Transverse colon (tissue), 4 donors: ENCODE measurements around the gene LCTL. TPM values are rescaled to one million over a fixed set of nuclear protein-coding genes. Genes with fewer than 3 reads are reported as not detected.

ENCODE experiments used
- DNase-seq: peaks from one replicate; pipeline ENCODE4 v3.0.0-alpha.2; 2019
- H3K27ac ChIP-seq, 4 donors: fragments of 200-600 bp; sonication (generic); 2 replicates each; pipeline ENCODE4 v1.5.1; 2016 to 2018; ENCODE audit warnings: inconsistent platforms in 4 of 4
- H3K27me3 ChIP-seq: fragments of 200-600 bp; sonication (generic); 2 replicates; pipeline ENCODE4 v1.5.1; 2017; ENCODE audit warnings: inconsistent platforms
- H3K36me3 ChIP-seq, 4 donors: fragments of 200-600 bp; sonication (generic); 2 replicates each; pipeline ENCODE4 v1.5.1; 2017 to 2019; ENCODE audit warnings: inconsistent platforms in 4 of 4
- H3K4me1 ChIP-seq, 4 donors: fragments of 200-600 bp; sonication (generic); 2 replicates each; pipeline ENCODE4 v1.5.1; 2017 to 2020; ENCODE audit warnings: inconsistent platforms in 4 of 4
- H3K4me3 ChIP-seq, 4 donors: fragments of 200-600 bp; sonication (generic); 1 replicate in 1 of 4; 2 replicates in 3 of 4; pipeline versions ENCODE4 v1.5.1 to v1.6.1; 2017 to 2019; ENCODE audit warnings: inconsistent platforms in 4 of 4
- H3K9me3 ChIP-seq, 2 donors: fragments of 200-600 bp; sonication (generic); 2 replicates each; pipeline ENCODE4 v1.5.1; 2017 to 2019; ENCODE audit warnings: inconsistent platforms in 2 of 2
- EP300 ChIP-seq: sonication (generic); formaldehyde crosslinking; IDR thresholded peaks from one replicate; pipeline ENCODE4 v1.6.1; 2017; ENCODE audit warnings: antibody characterized with exemption, low read depth
- POLR2A ChIP-seq: fragments of 450-650 bp; IDR thresholded peaks from one replicate; pipeline ENCODE4 v1.6.1; 2016; ENCODE audit warnings: antibody characterized with exemption, mild to moderate bottlenecking, moderate library complexity
- POLR2AphosphoS5 ChIP-seq, 3 donors: sonication (generic); formaldehyde crosslinking; IDR thresholded peaks; one replicate each; pipeline ENCODE4 v1.6.1; 2016; ENCODE audit warnings: antibody characterized with exemption in 3 of 3
- WGBS, 2 donors: methylation state at CpG; one replicate each; pipeline ENCODE4 v1.1.5; 2018; ENCODE audit warnings: low coverage in 1 of 2; 5-methylcytosine and 5-hydroxymethylcytosine counted together
- in situ Hi-C, 4 donors: fragments of 200-750 bp; cut with MboI; loops; one replicate each; pipeline versions ENCODE4 v1.15.0 to v1.15.1; 2017; ENCODE audit warnings: low sequenced_read_pairs in 3 of 4, low pct_ligation_motif_present in 1 of 4, low pct_unique_long_range_greater_than_20kb in 1 of 4
- intact Hi-C: fragments of 100-400 bp; cut with DNase I; formaldehyde crosslinking; loops from one replicate; pipeline ENCODE4 v1.15.1; 2023; ENCODE audit warnings: low total_unique reads
- total RNA-seq, 4 donors: library from RNA; depleted of rRNA; stranded (reverse); fragments of >200 nt; gene quantifications; one replicate each; pipeline ENCODE4 v1.1.0, GENCODE V29; 2016
- TF ChIP-seq, protein P1 (sequence below), 5 experiments: fragments of 200-600 bp in 3 of 5; fragments of 450-650 bp in 2 of 5; sonication (generic) in 3 of 5; IDR thresholded peaks; 1 replicate in 2 of 5; 2 replicates in 3 of 5; pipeline ENCODE4 v1.5.1; 2016 to 2017; ENCODE audit warnings: antibody characterized with exemption in 5 of 5, inconsistent platforms in 3 of 5, mild to moderate bottlenecking in 2 of 5, moderate library complexity in 1 of 5

The LCTL gene
- total RNA-seq, 4 donors from 2014 or later, result not detected

DNA sequence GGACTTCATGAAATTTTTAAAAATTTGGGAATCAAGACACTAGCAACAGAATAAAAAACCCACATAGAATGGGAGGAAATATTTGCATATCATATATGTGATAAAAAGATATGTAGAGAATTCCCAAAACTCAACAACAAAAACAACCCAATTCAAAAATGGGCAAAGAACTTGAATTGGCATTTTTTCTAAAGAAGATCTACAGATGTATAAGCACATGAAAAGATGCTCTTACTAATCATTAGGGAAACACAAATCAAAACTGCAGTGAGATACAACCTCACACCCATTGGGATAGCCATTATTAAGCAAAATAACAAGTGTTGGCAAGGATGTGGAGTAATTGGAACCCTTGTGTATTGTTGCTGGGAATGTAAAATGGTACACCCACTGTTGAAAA is 10.1 kb downstream of the LCTL start:
- no peak overlapping the region for H3K4me3 ChIP-seq
- intact Hi-C loops, result no loop called here
- no peak overlapping the region for H3K27ac ChIP-seq
- H3K36me3 ChIP-seq, result no peaks in the 10 kb centered on the region
- H3K9me3 ChIP-seq, result peaks cover 0 to 7% of the 10 kb centered on the region in 2 donors
- no peaks in the 10 kb centered on the region for H3K27me3 ChIP-seq
- no peaks in the 10 kb centered on the region for H3K4me1 ChIP-seq
- in situ Hi-C loops, result no loop called here
- DNase-seq, result no peak
- no peak for TF ChIP-seq POLR2AphosphoS5 (IDR thresholded peaks at IDR 0.05)
- TF ChIP-seq, protein P1, sequence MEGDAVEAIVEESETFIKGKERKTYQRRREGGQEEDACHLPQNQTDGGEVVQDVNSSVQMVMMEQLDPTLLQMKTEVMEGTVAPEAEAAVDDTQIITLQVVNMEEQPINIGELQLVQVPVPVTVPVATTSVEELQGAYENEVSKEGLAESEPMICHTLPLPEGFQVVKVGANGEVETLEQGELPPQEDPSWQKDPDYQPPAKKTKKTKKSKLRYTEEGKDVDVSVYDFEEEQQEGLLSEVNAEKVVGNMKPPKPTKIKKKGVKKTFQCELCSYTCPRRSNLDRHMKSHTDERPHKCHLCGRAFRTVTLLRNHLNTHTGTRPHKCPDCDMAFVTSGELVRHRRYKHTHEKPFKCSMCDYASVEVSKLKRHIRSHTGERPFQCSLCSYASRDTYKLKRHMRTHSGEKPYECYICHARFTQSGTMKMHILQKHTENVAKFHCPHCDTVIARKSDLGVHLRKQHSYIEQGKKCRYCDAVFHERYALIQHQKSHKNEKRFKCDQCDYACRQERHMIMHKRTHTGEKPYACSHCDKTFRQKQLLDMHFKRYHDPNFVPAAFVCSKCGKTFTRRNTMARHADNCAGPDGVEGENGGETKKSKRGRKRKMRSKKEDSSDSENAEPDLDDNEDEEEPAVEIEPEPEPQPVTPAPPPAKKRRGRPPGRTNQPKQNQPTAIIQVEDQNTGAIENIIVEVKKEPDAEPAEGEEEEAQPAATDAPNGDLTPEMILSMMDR (IDR thresholded peaks at IDR 0.05), result no peak
- TF ChIP-seq POLR2A, result no peak

DNA sequence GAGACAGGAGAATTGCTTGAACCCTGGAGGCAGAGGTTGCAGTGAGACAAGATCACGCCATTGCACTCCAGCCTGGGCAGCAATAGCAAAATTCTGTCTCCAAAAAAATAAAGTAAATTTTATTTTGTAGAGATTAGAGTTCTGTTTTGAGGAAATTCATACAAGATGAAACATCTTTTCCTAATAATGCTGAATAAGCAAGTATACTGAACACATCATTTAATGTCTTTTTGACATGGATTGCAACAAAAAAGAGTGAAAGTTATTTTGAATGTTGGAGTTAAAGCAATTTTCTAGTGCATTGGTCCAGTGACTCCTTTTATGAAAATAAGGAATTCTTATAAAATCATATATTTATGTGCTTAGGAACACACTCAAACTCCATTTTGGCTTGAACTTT is 20.5 kb downstream of the LCTL start:
- Histone ChIP-seq H3K27ac (no peak overlapping the region), H3K4me3 (no peak overlapping the region), H3K4me1 (no peaks in the 10 kb centered on the region), H3K36me3 (peaks cover 0 to 5% (median 0%) of the 10 kb centered on the region in 4 donors), H3K9me3 (no peaks in the 10 kb centered on the region), H3K27me3 (no peaks in the 10 kb centered on the region)
- 100% methylated on average over 1 of the region's 1 CpG for WGBS, 2 donors
- intact Hi-C loops, result no loop called here
- TF ChIP-seq POLR2A (no peak), EP300 (no peak), POLR2AphosphoS5 (IDR thresholded peaks at IDR 0.05) (no peak)
- TF ChIP-seq, protein P1 (IDR thresholded peaks at IDR 0.05), result no peak
- in situ Hi-C loops, result no loop called here
- no peak for DNase-seq

DNA sequence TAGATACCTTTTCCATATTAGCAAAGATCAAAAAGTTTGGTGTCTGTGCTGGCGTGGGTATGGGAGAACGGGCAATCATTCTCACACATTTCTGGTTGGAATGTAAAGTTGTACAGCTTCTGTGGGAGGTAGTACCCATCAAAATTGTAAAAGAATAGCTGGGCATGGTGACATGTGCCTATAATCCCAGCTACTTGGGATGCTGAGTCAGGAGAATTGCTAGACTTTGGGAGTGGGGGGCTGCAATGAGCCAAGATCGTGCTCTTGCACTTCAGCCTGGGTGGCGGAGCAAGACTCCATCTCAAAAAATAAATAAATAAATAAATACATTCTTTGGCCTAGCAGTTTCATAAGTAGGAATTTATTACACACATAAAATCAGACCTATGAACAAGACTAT is 22.9 kb downstream of the LCTL start:
- H3K4me1 ChIP-seq, result no peaks in the 10 kb centered on the region
- WGBS, 2 donors, result 98 to 100% methylated on average over 4 of the region's 4 CpGs

DNA sequence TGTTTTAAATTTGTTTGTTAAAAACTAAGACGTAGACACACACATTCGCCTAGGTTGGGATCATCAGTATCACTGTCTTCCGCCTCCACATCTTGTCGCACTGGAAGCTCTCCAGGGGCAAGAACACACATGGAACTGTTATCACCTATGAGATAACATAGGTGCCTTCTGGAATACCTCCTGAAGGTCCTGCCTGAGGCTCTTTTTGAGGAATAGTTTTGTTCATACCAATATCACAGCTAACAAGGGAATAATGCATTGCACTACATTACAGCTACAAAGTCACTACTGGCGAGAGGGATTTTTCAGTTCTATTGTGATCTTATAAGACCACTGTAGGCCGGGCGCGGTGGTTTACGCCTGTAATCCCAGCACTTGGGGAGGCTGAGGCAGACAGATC is 30.7 kb downstream of the LCTL start:
- Histone ChIP-seq H3K9me3 (no peaks in the 10 kb centered on the region), H3K27me3 (no peaks in the 10 kb centered on the region), H3K4me1 (peaks cover 0 to 8% (median 0%) of the 10 kb centered on the region in 4 donors), H3K36me3 (peaks cover 0 to 6% (median 0%) of the 10 kb centered on the region in 4 donors), H3K27ac (no peak overlapping the region), H3K4me3 (no peak overlapping the region)
- DNase-seq, result no peak
- intact Hi-C loops, result no loop called here
- TF ChIP-seq, protein P1 (IDR thresholded peaks at IDR 0.05), result no peak
- in situ Hi-C loops, result no loop called here
- WGBS, 2 donors, result 96 to 97% methylated on average over 4 to 9 of the region's 9 CpGs

More for the DNA sequence above, 22.9 kb downstream of the LCTL start:
- DNase-seq, result no peak
- Histone ChIP-seq H3K4me3 (no peak overlapping the region), H3K27me3 (no peaks in the 10 kb centered on the region), H3K27ac (no peak overlapping the region), H3K36me3 (peaks cover 0 to 13% (median 0%) of the 10 kb centered on the region in 4 donors), H3K9me3 (no peaks in the 10 kb centered on the region)
- TF ChIP-seq, protein P1 (IDR thresholded peaks at IDR 0.05), result no peak
- no peak for TF ChIP-seq POLR2AphosphoS5 (IDR thresholded peaks at IDR 0.05)
- no peak for TF ChIP-seq POLR2A
- no peak for TF ChIP-seq EP300
- in situ Hi-C loops (no loop called here), intact Hi-C loops (no loop called here)
